NCI-H2081 treated with DMSO at 0.1 percent for 48 hours (cell line): ENCODE measurements around the gene PRPS1L1.

Experiments
- DNase-seq: peaks from one replicate; lab custom pipeline; 2025; lab: John Stamatoyannopoulos, UW

PRPS1L1 gene

GRCh38 chr7:18016547-18017444 is 10.8 kb downstream of the PRPS1L1 start:
- no peak for DNase-seq

DNA sequence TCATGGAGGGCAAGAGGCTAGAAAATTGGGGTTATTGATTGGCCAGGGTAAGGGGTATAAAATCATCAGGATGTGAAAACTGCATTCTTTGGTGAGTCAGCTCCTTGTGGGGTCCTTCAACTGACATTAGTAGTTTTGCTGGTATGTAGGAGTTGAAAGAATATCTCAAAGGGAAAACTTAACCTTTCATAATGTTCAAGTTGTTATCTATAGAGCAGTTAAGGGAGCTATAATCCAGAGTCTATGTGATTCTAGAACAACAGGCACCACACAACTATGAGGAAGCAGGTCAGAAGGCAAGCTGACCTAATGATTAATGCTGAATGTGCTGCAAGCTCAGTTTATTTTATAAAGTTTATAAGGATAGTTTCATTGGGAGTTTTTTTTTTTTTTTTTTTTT is 13.7 kb downstream of the PRPS1L1 start:
- DNase-seq, result no peak

DNA sequence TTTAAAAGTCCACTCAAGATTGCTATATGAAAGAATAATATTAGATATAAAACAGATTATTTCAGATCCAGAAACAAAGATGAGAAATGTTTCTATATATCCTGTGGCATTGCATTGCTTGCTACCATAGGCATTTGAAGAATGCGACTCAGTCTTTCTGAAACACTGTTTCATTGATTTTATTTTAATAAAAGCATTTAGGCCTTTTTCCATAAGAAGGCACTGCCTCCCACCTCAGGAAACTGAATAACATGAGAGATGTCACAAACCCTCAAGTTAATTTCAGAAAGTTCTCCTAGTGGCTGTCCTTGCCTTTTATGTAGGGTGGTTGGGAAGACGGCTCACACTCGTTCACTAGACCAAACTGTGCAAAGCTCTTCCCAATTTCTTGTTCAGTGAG is 23.3 kb downstream of the PRPS1L1 start:
- DNase-seq, result no peak

DNA sequence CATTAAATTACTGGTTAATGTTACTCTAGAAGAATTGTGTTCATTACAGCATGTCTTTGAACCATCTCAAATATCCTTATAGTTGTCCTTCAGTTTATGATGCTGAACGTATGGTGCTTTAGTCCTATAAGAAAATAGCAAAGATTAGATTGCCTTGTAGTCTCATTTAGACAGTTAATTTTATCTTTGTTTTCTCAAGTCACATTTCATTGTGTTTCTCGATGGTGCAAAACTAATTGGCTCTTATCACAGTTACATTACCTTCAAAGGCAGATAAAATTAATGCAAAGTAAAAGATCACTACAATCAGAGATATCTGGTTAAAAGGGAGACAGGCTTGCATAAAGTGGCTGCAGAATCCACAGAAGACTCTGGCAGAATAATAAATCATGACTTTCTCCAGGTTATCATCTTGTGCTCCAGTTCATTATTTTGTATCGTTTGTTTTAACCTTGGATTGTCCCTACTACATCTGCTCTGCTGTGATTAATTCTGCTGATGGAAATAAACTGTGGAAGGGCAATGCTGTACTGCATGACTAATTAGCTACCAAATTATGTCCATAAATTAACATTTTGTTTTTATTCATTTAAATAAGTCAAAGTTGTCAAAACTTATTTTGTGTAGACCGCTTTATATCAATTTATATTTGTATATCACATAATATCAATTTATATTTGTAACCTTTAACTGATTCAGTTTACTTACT is 24.2 kb downstream of the PRPS1L1 start:
- DNase-seq, result no peak

GRCh38 chr7:17998692-17999091 is 29.0 kb downstream of the PRPS1L1 start:
- DNase-seq, result no peak

DNA sequence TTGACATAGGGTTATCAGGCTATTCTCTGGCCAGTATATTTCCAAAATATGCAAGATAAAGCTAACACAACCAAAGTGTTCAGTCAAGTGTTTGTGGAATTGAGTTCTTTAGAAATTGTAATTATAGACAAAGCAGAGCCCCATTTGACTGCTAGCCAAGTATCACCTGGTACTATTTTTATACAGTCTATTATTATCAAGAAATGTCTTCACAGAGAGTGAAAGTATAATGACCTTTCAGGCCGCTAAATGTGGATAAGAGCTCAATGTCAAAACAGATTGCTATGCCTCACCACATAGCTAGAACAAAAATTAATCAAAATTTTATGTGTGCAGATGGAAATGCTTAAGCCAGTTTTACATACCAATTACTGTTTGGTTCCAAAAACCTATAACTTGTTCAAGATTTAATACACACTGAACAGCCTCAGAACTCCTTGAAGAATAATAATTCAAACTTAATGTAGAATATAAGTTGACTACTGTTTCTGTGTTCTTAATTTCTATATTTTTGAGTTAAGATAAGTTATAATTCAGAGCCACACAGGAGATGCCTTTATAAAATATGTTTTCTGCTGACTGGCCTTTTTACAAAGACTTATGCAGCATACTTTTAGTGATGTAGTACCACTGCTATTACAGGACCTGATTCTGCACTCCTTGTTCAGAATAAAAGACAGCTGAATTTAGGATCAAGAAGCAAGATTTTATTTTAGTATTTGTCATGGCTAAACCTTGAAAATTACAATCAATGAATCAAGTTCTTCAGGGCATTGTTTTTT is 31.0 kb downstream of the PRPS1L1 start:
- no peak for DNase-seq

DNA sequence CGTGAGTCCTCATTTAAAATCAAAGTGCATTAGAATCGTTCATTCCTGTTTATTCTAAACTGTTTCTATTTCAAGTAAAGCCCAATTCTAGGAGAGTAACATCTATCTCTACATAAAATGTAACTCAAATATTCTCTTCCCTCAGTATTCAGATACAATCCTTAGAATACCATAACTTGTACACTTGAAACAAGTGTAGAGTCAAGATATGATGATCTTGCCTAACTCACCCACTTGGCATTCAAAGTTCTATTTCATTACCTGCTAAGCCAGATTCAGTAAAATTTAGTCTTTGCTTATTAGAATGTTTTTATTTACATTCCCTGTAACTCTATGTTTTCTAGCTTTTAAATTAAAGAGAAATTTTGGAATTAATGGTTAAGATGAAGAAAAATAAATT is 31.6 kb downstream of the PRPS1L1 start:
- DNase-seq, result no peak

- DNase-seq, result no peak
Observed at GRCh38 chr7:17994079-17994850, 33.4 kb downstream of the PRPS1L1 start.

- DNase-seq, result no peak
Observed at GRCh38 chr7:17991866-17992648, 35.6 kb downstream of the PRPS1L1 start.

DNA sequence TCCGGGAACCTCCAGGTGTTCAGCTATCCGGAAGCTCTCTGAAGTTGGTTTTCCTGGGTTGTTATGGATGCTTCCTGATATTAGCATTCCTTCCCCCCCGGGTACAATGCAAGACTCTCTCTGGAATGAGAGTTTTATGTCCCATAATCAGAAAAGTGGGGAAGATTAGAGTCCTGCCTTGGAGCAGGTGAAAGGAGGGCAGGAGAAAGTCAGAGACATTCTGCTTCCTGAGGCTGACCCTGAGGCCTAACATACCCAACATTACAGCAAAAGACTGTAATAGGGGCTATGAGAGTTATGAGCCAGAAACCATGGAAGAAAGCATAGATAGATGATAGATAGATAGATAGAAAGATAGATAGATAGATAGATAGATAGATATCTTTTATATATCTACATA is 36.9 kb downstream of the PRPS1L1 start:
- DNase-seq, result no peak

GRCh38 chr7:17989546-17989945 is 38.1 kb downstream of the PRPS1L1 start:
- no peak for DNase-seq

- DNase-seq, result no peak
Observed at GRCh38 chr7:17988858-17989257, 38.8 kb downstream of the PRPS1L1 start.

DNA sequence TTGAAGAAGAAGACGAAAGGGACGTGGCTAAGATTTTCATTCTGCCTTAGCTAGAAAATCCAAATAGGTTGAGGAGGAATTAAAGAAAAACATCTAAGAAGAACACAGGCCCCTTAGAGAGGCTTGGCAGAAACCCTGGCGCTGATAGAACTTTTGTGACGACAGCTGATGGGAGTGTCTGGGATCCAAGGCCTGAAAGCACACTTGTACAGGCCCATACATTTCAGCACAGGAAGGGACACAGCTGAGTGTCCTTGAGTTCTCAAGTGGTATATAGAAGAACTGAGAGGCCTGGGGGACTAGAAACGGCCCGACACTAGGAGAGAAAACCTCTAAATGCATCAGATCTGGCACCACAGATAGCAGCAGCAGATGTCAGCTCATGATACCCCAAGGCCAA is 39.5 kb downstream of the PRPS1L1 start:
- DNase-seq, result no peak

DNA sequence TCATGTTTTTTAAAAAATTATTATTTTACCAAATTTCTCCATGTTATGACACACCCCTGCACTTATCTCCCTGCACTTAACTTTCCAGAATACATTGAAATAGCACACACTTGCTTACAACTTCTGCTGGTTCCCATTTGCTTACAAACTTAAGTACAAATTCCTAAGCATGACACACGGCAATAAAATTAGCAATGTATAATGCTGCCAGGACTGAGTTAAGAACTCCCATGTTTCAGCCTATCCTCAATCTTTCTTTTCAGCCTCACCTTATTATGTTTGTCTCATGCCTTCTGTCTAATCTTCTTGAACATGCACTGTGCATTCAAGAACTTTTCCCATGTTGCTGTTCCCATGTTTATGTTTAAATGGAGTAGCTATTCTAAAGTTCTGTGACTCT is 40.8 kb downstream of the PRPS1L1 start:
- DNase-seq, result no peak

DNA sequence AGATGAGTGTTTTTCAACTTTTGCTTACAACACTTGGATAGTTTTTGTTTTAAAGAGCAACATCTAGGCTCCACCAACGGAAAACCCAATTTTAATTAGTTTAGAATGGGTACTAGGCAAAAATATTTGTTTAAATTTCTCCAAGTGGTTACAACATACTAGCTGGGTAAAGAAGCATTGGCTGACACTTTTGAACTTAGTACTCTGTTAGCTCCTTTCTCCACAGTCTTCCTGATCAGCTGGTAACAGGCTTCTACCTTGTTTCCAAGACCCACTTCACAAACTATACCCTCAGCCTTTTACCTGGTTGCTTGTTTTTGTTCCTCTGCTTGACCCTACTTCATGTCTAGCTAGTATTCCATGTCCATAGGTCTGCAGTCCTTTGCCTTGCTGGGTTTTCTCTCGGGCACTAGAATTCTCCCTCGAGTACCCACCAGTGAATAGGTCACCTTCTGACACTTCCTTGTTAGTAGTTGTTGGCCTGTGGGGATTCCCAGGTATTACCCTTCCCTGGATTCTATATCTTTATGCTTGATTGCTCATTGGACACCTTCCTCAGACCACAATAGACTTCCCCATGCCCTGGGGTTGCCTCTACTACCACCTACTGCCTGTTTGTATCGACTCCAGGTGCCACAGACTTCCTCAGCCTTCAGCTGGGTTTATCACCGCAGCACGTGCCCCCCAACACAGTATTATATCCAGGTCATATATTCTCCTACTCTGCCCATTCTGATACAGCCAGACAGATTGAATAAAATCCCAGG is 42.0 kb downstream of the PRPS1L1 start:
- DNase-seq, result no peak

DNA sequence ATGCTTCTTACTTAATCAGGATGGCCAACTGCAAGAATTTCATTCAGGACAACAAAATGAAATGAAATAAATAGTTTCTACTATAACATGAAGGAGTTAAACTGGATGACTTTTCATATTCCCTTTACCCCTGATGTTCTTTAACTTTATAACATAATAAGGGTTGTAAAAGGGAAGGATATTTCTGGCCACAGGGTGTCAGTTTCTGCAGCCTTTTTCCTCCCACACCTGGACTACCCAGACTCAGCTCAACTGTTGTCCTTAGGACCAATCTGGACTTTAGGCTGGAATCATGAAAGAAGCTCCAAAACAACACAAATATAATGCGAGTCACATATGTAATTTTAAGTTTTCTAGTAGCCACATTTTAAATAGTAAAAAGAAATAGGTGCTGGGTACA is 43.4 kb downstream of the PRPS1L1 start:
- no peak for DNase-seq

- no peak for DNase-seq
Observed at GRCh38 chr7:17983221-17984062, 44.2 kb downstream of the PRPS1L1 start.

GRCh38 chr7:17976952-17977351 is 50.7 kb downstream of the PRPS1L1 start:
- DNase-seq, result no peak
